Measurements from ENCODE around the gene GFRA1.

GFRA1 gene

GRCh38 chr10:116194061-116194460 is 78.9 kb downstream of the GFRA1 start:
- no peaks in the 10 kb centered on the region for H3K36me3 Mint-ChIP-seq (ENCODE audit: insufficient read depth)
- H3K9me3 Mint-ChIP-seq = peaks cover 0 to 4% of the 10 kb centered on the region in 2 donors
- no peak overlapping the region for H3K27ac Mint-ChIP-seq
- no peaks in the 10 kb centered on the region for H3K27me3 Mint-ChIP-seq
- H3K4me3 Mint-ChIP-seq = no peak overlapping the region
- ATAC-seq (replicated peaks) (no peak), DNase-seq (no peak)
- peaks cover 0 to 2% of the 10 kb centered on the region in 2 donors for H3K4me1 Mint-ChIP-seq (ENCODE audit: low read depth in 2 of 2)

GRCh38 chr10:116190883-116191282 is 82.1 kb downstream of the GFRA1 start:
- no peak for ATAC-seq (replicated peaks)
- H3K36me3 Mint-ChIP-seq (ENCODE audit: insufficient read depth) = no peaks in the 10 kb centered on the region
- H3K27me3 Mint-ChIP-seq = no peaks in the 10 kb centered on the region
- H3K4me1 Mint-ChIP-seq (ENCODE audit: low read depth in 2 of 2) = peaks cover 0 to 2% of the 10 kb centered on the region in 2 donors
- no peak overlapping the region for H3K4me3 Mint-ChIP-seq
- no peak for DNase-seq
- no peak overlapping the region for H3K27ac Mint-ChIP-seq
- peaks cover 0 to 10% of the 10 kb centered on the region in 2 donors for H3K9me3 Mint-ChIP-seq

GRCh38 chr10:116186273-116186672 is 86.7 kb downstream of the GFRA1 start:
- Mint-ChIP-seq H3K4me3 (no peak overlapping the region), H3K27me3 (no peaks in the 10 kb centered on the region), H3K36me3 (ENCODE audit: insufficient read depth) (no peaks in the 10 kb centered on the region), H3K9me3 (peaks cover 0 to 10% of the 10 kb centered on the region in 2 donors), H3K4me1 (ENCODE audit: low read depth in 2 of 2) (peaks cover 0 to 2% of the 10 kb centered on the region in 2 donors), H3K27ac (no peak overlapping the region)
- DNase-seq (no peak), ATAC-seq (replicated peaks) (no peak)

GRCh38 chr10:116185199-116185867 is 87.7 kb downstream of the GFRA1 start:
- ATAC-seq (replicated peaks) (no peak), DNase-seq (no peak)
- no peak overlapping the region for H3K4me3 Mint-ChIP-seq
- no peaks in the 10 kb centered on the region for H3K4me1 Mint-ChIP-seq (ENCODE audit: low read depth in 2 of 2)
- H3K36me3 Mint-ChIP-seq (ENCODE audit: insufficient read depth) = no peaks in the 10 kb centered on the region
- peaks cover 0 to 8% of the 10 kb centered on the region in 2 donors for H3K9me3 Mint-ChIP-seq
- no peaks in the 10 kb centered on the region for H3K27me3 Mint-ChIP-seq
- H3K27ac Mint-ChIP-seq = no peak overlapping the region

- no peak overlapping the region for H3K4me3 Mint-ChIP-seq
- ATAC-seq (replicated peaks) (no peak), DNase-seq (no peak)
- no peaks in the 10 kb centered on the region for H3K4me1 Mint-ChIP-seq (ENCODE audit: low read depth in 2 of 2)
- H3K36me3 Mint-ChIP-seq (ENCODE audit: insufficient read depth) = no peaks in the 10 kb centered on the region
- no peak overlapping the region for H3K27ac Mint-ChIP-seq
- H3K27me3 Mint-ChIP-seq = no peaks in the 10 kb centered on the region
- peaks cover 3 to 10% of the 10 kb centered on the region in 2 donors for H3K9me3 Mint-ChIP-seq
These were observed 88.6 kb downstream of the GFRA1 start for GRCh38 chr10:116184512-116184794.

GRCh38 chr10:116183733-116184511 is 89.1 kb downstream of the GFRA1 start:
- H3K9me3 Mint-ChIP-seq = peaks cover 7 to 8% of the 10 kb centered on the region in 2 donors
- H3K4me1 Mint-ChIP-seq (ENCODE audit: low read depth in 2 of 2) = no peaks in the 10 kb centered on the region
- no peaks in the 10 kb centered on the region for H3K36me3 Mint-ChIP-seq (ENCODE audit: insufficient read depth)
- H3K27ac Mint-ChIP-seq = no peak overlapping the region
- DNase-seq (no peak), ATAC-seq (replicated peaks) (no peak)
- H3K4me3 Mint-ChIP-seq = no peak overlapping the region
- no peaks in the 10 kb centered on the region for H3K27me3 Mint-ChIP-seq

GRCh38 chr10:116182426-116182825 is 90.6 kb downstream of the GFRA1 start:
- DNase-seq (no peak), ATAC-seq (replicated peaks) (no peak)
- Mint-ChIP-seq H3K27ac (no peak overlapping the region), H3K4me1 (ENCODE audit: low read depth in 2 of 2) (no peaks in the 10 kb centered on the region), H3K36me3 (ENCODE audit: insufficient read depth) (no peaks in the 10 kb centered on the region), H3K27me3 (no peaks in the 10 kb centered on the region), H3K9me3 (peaks cover 2 to 9% of the 10 kb centered on the region in 2 donors), H3K4me3 (no peak overlapping the region)

GRCh38 chr10:116178086-116178605 is 94.9 kb downstream of the GFRA1 start:
- ATAC-seq (replicated peaks) (no peak), DNase-seq (no peak)
- no peak overlapping the region for H3K4me3 Mint-ChIP-seq
- H3K9me3 Mint-ChIP-seq = peaks cover 5 to 19% of the 10 kb centered on the region in 2 donors
- no peaks in the 10 kb centered on the region for H3K27me3 Mint-ChIP-seq
- no peaks in the 10 kb centered on the region for H3K4me1 Mint-ChIP-seq (ENCODE audit: low read depth in 2 of 2)
- no peak overlapping the region for H3K27ac Mint-ChIP-seq
- no peaks in the 10 kb centered on the region for H3K36me3 Mint-ChIP-seq (ENCODE audit: insufficient read depth)

GRCh38 chr10:116175231-116175630 is 97.8 kb downstream of the GFRA1 start:
- Mint-ChIP-seq H3K27me3 (no peaks in the 10 kb centered on the region), H3K4me3 (no peak overlapping the region), H3K36me3 (ENCODE audit: insufficient read depth) (no peaks in the 10 kb centered on the region), H3K27ac (no peak overlapping the region), H3K4me1 (ENCODE audit: low read depth in 2 of 2) (no peaks in the 10 kb centered on the region), H3K9me3 (peaks cover 5 to 19% of the 10 kb centered on the region in 2 donors)
- DNase-seq (no peak), ATAC-seq (replicated peaks) (no peak)

GRCh38 chr10:116171505-116171904 is 101.5 kb downstream of the GFRA1 start:
- H3K4me1 Mint-ChIP-seq (ENCODE audit: low read depth in 2 of 2) = no peaks in the 10 kb centered on the region
- DNase-seq (no peak), ATAC-seq (replicated peaks) (no peak)
- no peaks in the 10 kb centered on the region for H3K27me3 Mint-ChIP-seq
- H3K9me3 Mint-ChIP-seq = peaks cover 3 to 11% of the 10 kb centered on the region in 2 donors
- no peak overlapping the region for H3K27ac Mint-ChIP-seq
- H3K36me3 Mint-ChIP-seq (ENCODE audit: insufficient read depth) = peaks cover 3% of the 10 kb centered on the region
- no peak overlapping the region for H3K4me3 Mint-ChIP-seq

- H3K27me3 Mint-ChIP-seq = no peaks in the 10 kb centered on the region
- H3K4me3 Mint-ChIP-seq = no peak overlapping the region
- H3K36me3 Mint-ChIP-seq (ENCODE audit: insufficient read depth) = peaks cover 3% of the 10 kb centered on the region
- peaks cover 3 to 16% of the 10 kb centered on the region in 2 donors for H3K9me3 Mint-ChIP-seq
- no peak overlapping the region for H3K27ac Mint-ChIP-seq
- no peaks in the 10 kb centered on the region for H3K4me1 Mint-ChIP-seq (ENCODE audit: low read depth in 2 of 2)
- ATAC-seq (replicated peaks) (no peak), DNase-seq (no peak)
These were observed 102.2 kb downstream of the GFRA1 start for GRCh38 chr10:116170815-116171250.

GRCh38 chr10:116169782-116170445 is 103.1 kb downstream of the GFRA1 start:
- DNase-seq (no peak), ATAC-seq (replicated peaks) (no peak)
- H3K4me3 Mint-ChIP-seq = no peak overlapping the region
- no peaks in the 10 kb centered on the region for H3K27me3 Mint-ChIP-seq
- H3K4me1 Mint-ChIP-seq (ENCODE audit: low read depth in 2 of 2) = no peaks in the 10 kb centered on the region
- peaks cover 3 to 25% of the 10 kb centered on the region in 2 donors for H3K9me3 Mint-ChIP-seq
- H3K27ac Mint-ChIP-seq = no peak overlapping the region
- H3K36me3 Mint-ChIP-seq (ENCODE audit: insufficient read depth) = peaks cover 3% of the 10 kb centered on the region

- H3K4me3 Mint-ChIP-seq = no peak overlapping the region
- DNase-seq (no peak), ATAC-seq (replicated peaks) (no peak)
- no peaks in the 10 kb centered on the region for H3K27me3 Mint-ChIP-seq
- H3K27ac Mint-ChIP-seq = no peak overlapping the region
- peaks cover 3 to 25% of the 10 kb centered on the region in 2 donors for H3K9me3 Mint-ChIP-seq
- no peaks in the 10 kb centered on the region for H3K4me1 Mint-ChIP-seq (ENCODE audit: low read depth in 2 of 2)
- peaks cover 3% of the 10 kb centered on the region for H3K36me3 Mint-ChIP-seq (ENCODE audit: insufficient read depth)
These were observed 104.3 kb downstream of the GFRA1 start for GRCh38 chr10:116168745-116169144.

Measured in effector memory CD8-positive, alpha-beta T cell (primary cell).